HepG2 (cell line): Measurements from ENCODE around the gene ZNF544. TPM values are rescaled to one million over a fixed set of nuclear protein-coding genes. Genes with fewer than 3 reads are reported as not detected.

Experiments used
- AHR ChIP-seq: IDR thresholded peaks from 2 replicates; pipeline ENCODE4 v1.6.1; 2018; ENCODE audit warnings: missing genetic modification reagents, missing compliant biosample characterization
- ATRX ChIP-seq: sonication (generic); formaldehyde crosslinking; IDR thresholded peaks from 2 replicates; pipeline ENCODE4 v1.4.0; 2020; ENCODE audit warnings: missing genetic modification reagents, borderline replicate concordance
- GATAD2A ChIP-seq: IDR thresholded peaks from 2 replicates; pipeline ENCODE4 v1.6.1; 2016
- HDAC2 ChIP-seq: sonication (generic); formaldehyde crosslinking; IDR thresholded peaks from 2 replicates; pipeline ENCODE4 v1.4.0; 2020; ENCODE audit warnings: missing genetic modification reagents
- HMGXB3 ChIP-seq: sonication (generic); formaldehyde crosslinking; IDR thresholded peaks from 2 replicates; pipeline ENCODE4 v1.4.0; 2020; ENCODE audit warnings: missing genetic modification reagents, borderline replicate concordance
- HOXA5 ChIP-seq: sonication (generic); formaldehyde crosslinking; IDR thresholded peaks from 2 replicates; pipeline ENCODE4 v1.4.0; 2020; ENCODE audit warnings: missing genetic modification reagents
- KDM6A ChIP-seq: IDR thresholded peaks from 2 replicates; pipeline ENCODE4 v1.6.1; 2016; ENCODE audit warnings: low read depth
- MBD4 ChIP-seq: IDR thresholded peaks from 2 replicates; pipeline ENCODE4 v1.6.1; 2012; ENCODE audit warnings: low read length, inconsistent platforms, borderline replicate concordance
- NCOR1 ChIP-seq: fragments of 200-600 bp; sonication (generic); IDR thresholded peaks from 2 replicates; pipeline ENCODE4 v1.7.0; 2017; ENCODE audit warnings: antibody characterized with exemption, low read length, borderline replicate concordance
- NR2F2 ChIP-seq: IDR thresholded peaks from 2 replicates; pipeline ENCODE4 v1.6.1; 2012; ENCODE audit warnings: low read depth, inconsistent platforms, borderline replicate concordance
- NR2F6 ChIP-seq, 2 experiments: IDR thresholded peaks; 2 replicates each; pipeline ENCODE4 v1.6.1; 2016; ENCODE audit warnings: antibody characterized with exemption in 1 of 2, mild to moderate bottlenecking in 1 of 2
- PPARG ChIP-seq: conservative IDR thresholded peaks from 2 replicates; pipeline ENCODE4 v1.6.1; 2016; ENCODE audit warnings: missing biosample characterization, missing genetic modification reagents
- RARA ChIP-seq: IDR thresholded peaks from 2 replicates; pipeline ENCODE4 v1.6.1; 2016; ENCODE audit warnings: missing genetic modification reagents, missing compliant biosample characterization
- SMAD1 ChIP-seq: sonication (generic); formaldehyde crosslinking; IDR thresholded peaks from 2 replicates; pipeline ENCODE4 v1.4.0; 2020; ENCODE audit warnings: missing genetic modification reagents, low read depth, mild to moderate bottlenecking, borderline replicate concordance
- SRSF9 ChIP-seq: fragments of 200-400 bp; formaldehyde crosslinking; IDR thresholded peaks from 2 replicates; pipeline ENCODE4 v1.6.1; 2018; ENCODE audit warnings: borderline replicate concordance, mild to moderate bottlenecking, low read depth, low read length; ENCODE audit not compliant: insufficient read depth, poor library complexity, severe bottlenecking
- TCF12 ChIP-seq, 2 experiments: fragments of 450-650 bp in 1 of 2; sonication (generic) in 1 of 2; formaldehyde crosslinking in 1 of 2; IDR thresholded peaks; 2 replicates each; pipeline versions ENCODE4 v1.6.1 to v1.8.0; 2017 to 2022; ENCODE audit warnings: antibody characterized with exemption in 1 of 2, mild to moderate bottlenecking in 1 of 2, missing genetic modification reagents in 1 of 2, moderate library complexity in 1 of 2
- TERF1 ChIP-seq: sonication (generic); formaldehyde crosslinking; IDR thresholded peaks from 2 replicates; pipeline ENCODE4 v1.8.0; 2022; ENCODE audit warnings: mild to moderate bottlenecking, missing genetic modification reagents, moderate library complexity
- TP53 ChIP-seq: sonication (generic); formaldehyde crosslinking; conservative IDR thresholded peaks from 2 replicates; pipeline ENCODE4 v1.4.0; 2020; ENCODE audit warnings: missing genetic modification reagents
- YY1 ChIP-seq: IDR thresholded peaks from 2 replicates; pipeline ENCODE4 v1.6.1; 2011; ENCODE audit warnings: low read length, low read depth, moderate library complexity, mild to moderate bottlenecking; ENCODE audit not compliant: insufficient read depth, insufficient replicate concordance
- ZBTB3 ChIP-seq: sonication (generic); formaldehyde crosslinking; IDR thresholded peaks from 2 replicates; pipeline ENCODE4 v1.4.0; 2020; ENCODE audit warnings: low read depth, mild to moderate bottlenecking, moderate library complexity, missing genetic modification reagents, borderline replicate concordance
- ZBTB7B ChIP-seq: sonication (generic); formaldehyde crosslinking; IDR thresholded peaks from 2 replicates; pipeline ENCODE4 v1.4.0; 2020; ENCODE audit warnings: missing genetic modification reagents
- ZMYM4 ChIP-seq: sonication (generic); formaldehyde crosslinking; IDR thresholded peaks from 2 replicates; pipeline ENCODE4 v1.8.1; 2023; ENCODE audit warnings: mild to moderate bottlenecking, missing genetic modification reagents
- ZNF121 ChIP-seq: sonication (generic); formaldehyde crosslinking; IDR thresholded peaks from 2 replicates; pipeline ENCODE4 v1.5.0; 2020; ENCODE audit warnings: mild to moderate bottlenecking, missing genetic modification reagents
- ZNF34 ChIP-seq: sonication (generic); formaldehyde crosslinking; IDR thresholded peaks from 2 replicates; pipeline ENCODE4 v1.4.0; 2020; ENCODE audit warnings: mild to moderate bottlenecking, missing genetic modification reagents, borderline replicate concordance
- ZNF354B ChIP-seq: sonication (generic); formaldehyde crosslinking; IDR thresholded peaks from 2 replicates; pipeline ENCODE4 v1.8.0; 2022; ENCODE audit warnings: mild to moderate bottlenecking, missing genetic modification reagents
- ZNF772 ChIP-seq: sonication (generic); formaldehyde crosslinking; IDR thresholded peaks from 2 replicates; pipeline ENCODE4 v1.5.0; 2020; ENCODE audit warnings: mild to moderate bottlenecking, missing genetic modification reagents
- polyA plus RNA-seq, 8 experiments: library from polyadenylated mRNA; depleted of rRNA in 3 of 8; stranded (reverse) in 7 of 8; unstranded in 1 of 8; fragments of >200 nt; fragmentation: Illumina TruSeq in 4 of 8; extraction: Trizol in 4 of 8; gene quantifications; 2 replicates each; pipeline versions ENCODE4 v1.2.1 to v1.2.3, GENCODE V29; 2011 to 2016; ENCODE audit warnings: low read depth in 4 of 8, missing spikeins in 1 of 8, mixed read lengths in 1 of 8; ENCODE audit not compliant: insufficient read depth in 1 of 8
- total RNA-seq, 5 experiments: library from RNA; depleted of rRNA; stranded (reverse); fragments of >200 nt; fragmentation: Illumina TruSeq; extraction: Trizol; gene quantifications; 2 replicates each; pipeline ENCODE4 v1.2.3, GENCODE V29; 2016; ENCODE audit warnings: low read depth in 1 of 5

ZNF544 gene
- total and polyA plus RNA-seq, 2 of the 13 experiments (the other 11 are each of a cell fraction or from before 2014, with no cell fraction given) = 13.1 to 17.0 TPM

- TF ChIP-seq ZMYM4 (CRISPR knock-in tag) (peak; percentile 86), SMAD1 (CRISPR knock-in tag) (peak; percentile 16; the same call in 1 of the 2 replicates), TERF1 (no peak), KDM6A (CRISPR knock-in tag) (no peak), ZNF772 (CRISPR knock-in tag) (peak; percentile 43; the same call in 1 of the 2 replicates), ZBTB7B (CRISPR knock-in tag) (0 out of 2 replicates have a peak, but pooled peaks have one; percentile 57), PPARG (CRISPR knock-in tag) (no peak), RARA (no peak), SRSF9 (no peak), MBD4 (no peak), ZNF121 (no peak), HDAC2 (CRISPR knock-in tag) (peak; percentile 60), TP53 (CRISPR knock-in tag) (no peak), NCOR1 (no peak; the same call in 1 of the 2 replicates), ZNF354B (CRISPR knock-in tag) (no peak), NR2F2 (no peak), ATRX (no peak), GATAD2A (CRISPR knock-in tag) (peak; percentile 57), NR2F6 (IDR thresholded peaks at IDR 0.05) (no peak), NR2F6 (CRISPR knock-in tag; IDR thresholded peaks at IDR 0.05) (peak; percentile 38), YY1 (peak; percentile 97), HMGXB3 (CRISPR knock-in tag) (peak; percentile 99), ZNF34 (no peak), HOXA5 (CRISPR knock-in tag) (no peak), ZBTB3 (CRISPR knock-in tag) (peak; percentile 63; the same call in 1 of the 2 replicates), AHR (no peak), TCF12 (IDR thresholded peaks at IDR 0.05) (no peak), TCF12 (CRISPR knock-in tag; IDR thresholded peaks at IDR 0.05) (no peak)
Observed at GRCh38 chr19:58278541-58279041, 49.9 kb downstream of the ZNF544 start, which contains the start of gene ZNF8 (continued).
